Stimulated activated CD8-positive, alpha-beta memory T cell treated with anti-CD3 and anti-CD28 coated beads, Interleukin-4, amount 100 ng/mL, for 4 hours (primary cell): Measurements from ENCODE around the gene ZFP36L2.
"Not testable (repeated sequence)": the region's sequence is repeated elsewhere in the genome, so short reads cannot be mapped to it uniquely, and the experiment has no call there.

ENCODE experiments used
- DNase-seq, 2 donors: peaks; one replicate each; pipeline ENCODE4 v3.0.0-alpha.2; 2020; ENCODE audit warnings: low read depth in 2 of 2, low spot score in 1 of 2

The ZFP36L2 gene

DNA sequence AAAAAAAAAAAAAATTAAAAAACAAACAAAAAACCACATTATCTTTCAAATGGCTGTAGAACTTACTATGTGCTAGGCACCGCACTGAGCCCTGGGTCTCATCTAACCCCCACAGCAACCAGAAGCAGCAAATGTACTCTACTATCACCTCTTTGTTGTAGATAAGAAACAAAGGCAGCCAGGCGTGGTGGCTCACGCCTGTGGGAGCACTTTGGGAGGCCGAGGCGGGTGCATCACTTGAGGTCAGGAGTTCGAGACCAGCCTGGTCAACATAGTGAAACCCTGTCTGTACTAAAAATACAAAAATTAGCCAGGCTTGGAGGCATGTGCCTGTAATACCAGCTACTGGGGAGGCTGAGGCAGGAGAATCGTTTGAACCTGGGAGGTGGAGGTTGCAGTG, 36.5 kb downstream of the ZFP36L2 start:
- not testable (repeated sequence) for DNase-seq

DNA sequence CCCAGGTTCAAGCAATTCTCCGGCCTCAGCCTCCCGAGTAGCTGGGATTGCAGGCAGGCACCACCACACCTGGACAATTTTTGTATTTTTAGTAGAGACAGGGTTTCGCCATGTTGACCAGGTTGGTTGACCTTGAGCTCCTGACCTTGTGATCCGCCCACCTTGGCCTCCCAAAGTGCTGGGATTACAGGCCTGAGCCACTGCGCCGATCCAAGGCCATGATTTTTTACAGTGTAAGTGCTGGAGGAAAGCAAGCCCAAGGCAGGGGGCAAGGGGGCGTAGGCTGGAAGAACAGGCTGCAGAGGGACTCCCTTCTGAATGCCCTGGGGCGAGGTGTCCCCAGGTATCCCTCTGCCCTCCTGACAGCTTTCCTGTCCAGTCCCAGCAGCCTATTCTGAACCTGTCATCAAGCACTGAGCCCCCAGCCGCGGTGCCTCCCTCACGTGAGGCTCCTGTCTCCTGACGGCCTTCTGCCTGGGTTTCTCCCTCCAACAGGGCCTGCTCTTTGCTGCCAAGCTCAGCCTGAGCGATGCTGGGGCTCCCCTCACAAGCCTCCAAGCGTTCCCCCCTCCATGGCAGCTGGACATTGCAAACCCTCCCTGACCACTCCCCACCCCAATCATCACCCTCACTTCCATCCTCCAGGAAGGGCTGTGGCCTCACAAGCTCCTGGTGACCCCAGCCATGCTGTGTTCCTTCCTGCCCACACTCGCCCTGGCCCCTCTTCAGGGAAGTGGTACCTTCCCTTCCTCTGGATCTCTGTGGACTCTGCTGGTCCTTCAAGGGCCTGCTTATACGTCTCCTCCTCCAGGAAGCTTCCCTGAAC, 37.6 kb downstream of the ZFP36L2 start:
- DNase-seq, result no peak

DNA sequence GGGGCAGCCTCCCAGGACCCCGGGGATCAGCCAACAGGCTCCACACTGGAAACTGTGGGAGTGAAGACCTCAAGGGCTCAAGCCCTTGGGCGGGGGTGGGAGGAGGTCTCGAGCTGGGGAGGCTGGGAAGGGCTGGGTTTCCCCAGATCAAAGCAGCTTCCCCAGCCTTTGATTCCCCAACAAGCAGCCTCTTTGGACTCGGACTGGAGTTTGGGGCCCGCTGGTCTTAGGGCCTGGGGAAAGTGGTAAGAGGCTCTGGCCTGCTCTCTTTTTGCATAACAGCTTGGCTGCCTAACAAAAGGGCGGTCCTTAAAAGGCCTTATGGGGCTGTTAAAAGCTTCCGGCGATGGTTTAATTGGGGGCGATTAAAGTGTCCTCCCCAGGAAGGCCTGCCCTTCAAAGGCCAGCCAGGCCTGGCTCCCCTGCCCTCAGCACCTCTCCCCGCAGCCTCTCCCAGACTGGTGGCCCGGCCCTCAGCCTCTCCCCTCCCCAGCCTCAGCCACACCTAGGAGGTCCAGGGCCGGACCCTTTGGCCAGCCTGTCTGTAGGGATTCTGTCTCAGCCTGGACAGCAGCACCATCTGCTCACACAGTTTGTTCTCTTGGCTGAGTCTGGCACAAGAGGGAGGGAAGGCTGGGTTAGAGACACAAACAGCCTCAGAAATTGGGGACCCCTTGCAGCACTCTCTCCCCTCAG, 39.6 kb downstream of the ZFP36L2 start:
- DNase-seq, result no peak

DNA sequence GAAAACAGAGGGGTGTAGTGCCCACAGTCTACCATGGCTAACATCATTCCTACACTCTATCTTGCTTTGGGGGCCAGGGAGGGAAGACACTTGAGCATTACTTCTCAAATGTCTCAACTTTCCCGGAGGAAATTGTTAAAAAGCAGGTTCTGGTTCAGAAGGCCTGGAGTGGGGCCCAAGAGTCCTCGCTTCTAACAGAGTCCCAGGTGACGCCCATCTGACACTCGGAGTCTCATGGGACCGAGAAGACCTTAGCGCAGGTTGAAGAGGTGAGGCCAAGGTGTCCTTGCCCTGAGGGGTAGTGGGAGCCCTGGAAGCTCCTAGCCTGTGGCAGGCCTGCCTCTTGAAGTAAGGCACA, 40.1 kb downstream of the ZFP36L2 start:
- no peak for DNase-seq

DNA sequence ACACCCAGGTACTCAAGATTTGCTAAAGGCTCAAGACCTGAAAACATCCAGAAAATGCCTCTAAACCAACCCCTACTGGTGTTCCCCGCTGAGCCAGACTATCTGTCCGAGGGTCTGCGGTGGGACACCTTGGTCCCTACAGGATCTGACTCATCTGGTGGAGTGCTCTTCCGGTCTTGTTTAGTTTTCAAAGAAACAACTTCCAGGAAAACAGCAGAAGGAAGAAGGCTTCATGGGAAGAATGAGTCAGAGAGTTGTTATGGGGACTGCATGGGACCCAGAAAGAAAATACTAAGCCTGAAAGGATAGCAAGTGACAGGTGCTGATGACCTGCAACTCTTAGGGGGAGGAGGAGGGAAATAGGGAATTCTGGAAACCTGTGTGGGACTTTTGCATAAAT, 41.3 kb downstream of the ZFP36L2 start:
- DNase-seq, result no peak

DNA sequence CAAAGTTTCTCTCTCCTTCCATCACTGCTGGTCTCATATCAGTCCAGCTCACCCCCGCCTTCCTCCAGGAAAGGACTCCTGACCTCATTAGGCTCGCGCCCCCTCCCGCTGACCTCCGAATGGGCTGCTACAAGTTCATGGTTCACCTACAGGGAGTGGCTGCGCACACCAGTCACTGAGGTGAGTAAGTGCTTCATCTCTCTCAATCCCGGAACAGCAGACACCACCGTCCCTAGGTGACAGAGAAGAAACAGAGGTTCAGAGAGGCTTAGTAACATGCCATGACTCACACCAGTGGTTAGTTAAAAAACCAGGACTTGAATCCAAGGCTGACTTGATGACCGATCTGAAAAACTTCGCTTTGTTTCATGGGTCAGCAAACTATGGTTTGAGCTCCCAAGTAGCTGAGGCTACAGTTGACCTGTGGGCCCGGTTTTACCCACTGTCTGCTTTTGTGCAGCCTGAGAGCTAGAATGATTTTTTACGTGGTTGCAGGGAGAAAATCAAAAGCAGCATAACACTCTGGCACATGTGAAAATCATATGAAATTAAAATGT, 42.0 kb downstream of the ZFP36L2 start:
- DNase-seq, result no peak

DNA sequence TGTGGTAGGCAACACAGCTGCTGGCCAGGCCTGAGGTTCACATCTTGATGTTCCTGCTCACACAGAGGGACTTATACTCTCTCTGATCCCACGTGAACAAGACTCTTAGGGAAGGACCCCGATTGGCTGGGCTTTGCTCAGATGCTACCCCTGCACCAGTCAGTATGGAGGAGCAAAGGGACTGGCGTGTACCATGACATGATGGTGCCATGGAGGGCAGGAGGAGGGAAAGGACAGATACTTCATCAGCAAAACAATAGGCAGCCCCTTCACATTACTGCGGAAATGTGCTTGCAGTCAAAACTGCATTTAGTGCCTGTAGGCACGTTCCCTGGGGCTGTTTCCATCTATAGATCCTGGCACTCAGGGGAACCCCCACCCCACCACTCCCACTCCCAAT, 42.7 kb downstream of the ZFP36L2 start:
- DNase-seq, result no peak

DNA sequence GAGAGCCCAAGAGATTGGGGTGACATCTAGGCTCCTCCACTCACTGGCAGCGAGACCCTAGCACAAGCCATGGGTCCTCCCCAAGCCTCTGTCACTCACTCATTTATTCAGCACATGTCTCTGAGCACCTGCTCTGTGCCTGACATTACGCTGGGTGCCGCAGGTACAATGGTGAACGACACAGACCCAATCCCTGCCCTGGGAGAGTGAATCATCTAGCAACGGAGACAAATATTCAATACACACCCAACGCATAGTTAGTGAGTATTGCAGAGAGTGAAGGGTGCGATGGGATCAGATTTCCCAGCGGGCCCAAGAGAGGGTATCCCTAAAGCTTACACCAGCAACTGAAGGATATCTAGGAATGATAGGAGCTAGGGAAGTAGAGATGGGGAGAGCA, 45.5 kb downstream of the ZFP36L2 start:
- no peak for DNase-seq

DNA sequence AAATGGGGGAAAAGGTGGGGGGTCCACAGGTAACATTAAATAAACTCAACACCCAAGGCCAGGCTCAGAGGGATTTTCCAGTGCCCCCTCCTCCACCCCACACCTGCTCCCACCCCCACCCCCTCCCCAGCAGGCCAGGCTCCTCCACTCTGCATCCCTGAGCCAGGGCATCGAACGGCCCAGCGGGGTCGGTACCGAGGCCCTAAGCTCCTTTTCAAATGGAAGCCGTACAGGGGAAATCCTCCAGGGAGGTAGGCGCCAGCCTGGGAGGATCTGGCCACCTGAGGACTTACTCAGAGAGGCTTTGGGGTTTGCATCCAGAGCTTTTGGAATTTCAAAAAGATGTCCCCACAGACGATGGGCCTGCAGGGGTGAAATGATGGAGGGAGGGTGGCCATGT, 46.5 kb downstream of the ZFP36L2 start:
- DNase-seq, result no peak

DNA sequence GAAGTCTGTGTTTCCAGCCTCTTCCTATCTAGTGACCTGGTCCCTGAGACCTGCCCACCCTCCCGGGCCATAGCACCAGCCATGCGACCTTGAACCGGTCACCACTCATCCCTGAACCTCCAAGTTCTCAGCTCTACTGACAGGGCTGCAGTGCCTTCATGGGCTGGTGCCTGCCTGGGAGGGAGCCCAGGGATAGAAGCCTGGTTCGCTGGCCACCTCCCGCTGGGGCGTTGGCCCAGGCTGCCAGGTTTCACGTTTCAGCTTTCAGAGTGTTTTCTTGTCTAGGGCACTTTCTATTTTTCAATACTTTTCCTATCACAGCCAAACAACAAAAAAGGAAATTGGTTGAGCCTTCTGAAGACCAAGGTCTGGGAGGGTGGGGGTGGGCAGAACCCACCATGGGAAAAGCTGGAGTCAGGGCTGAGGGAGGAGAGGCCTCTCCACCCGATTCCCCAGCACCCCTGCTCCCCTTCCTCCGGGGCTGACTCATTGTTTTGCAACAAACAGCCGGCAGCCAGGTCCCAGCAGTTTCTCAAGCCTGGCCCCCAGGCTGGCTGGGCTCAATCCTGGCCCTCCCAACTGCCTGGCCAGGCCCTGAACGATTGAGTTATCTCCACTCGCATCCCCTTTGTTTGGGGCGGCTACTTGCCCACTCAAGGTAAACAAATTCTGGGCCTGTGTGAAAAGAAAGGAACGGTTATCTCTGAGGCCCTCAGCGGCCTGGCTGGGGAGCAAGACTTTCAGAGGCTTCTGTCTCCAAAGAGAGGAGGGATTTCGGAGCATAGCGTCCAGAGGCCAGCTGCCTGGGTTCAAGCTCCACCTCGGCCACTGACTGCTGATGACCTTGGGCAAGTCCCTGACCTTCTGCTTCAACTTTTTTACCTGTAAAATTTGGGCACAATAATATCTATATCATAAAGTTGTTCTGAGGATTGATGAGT, 47.5 kb downstream of the ZFP36L2 start:
- DNase-seq, result no peak

DNA sequence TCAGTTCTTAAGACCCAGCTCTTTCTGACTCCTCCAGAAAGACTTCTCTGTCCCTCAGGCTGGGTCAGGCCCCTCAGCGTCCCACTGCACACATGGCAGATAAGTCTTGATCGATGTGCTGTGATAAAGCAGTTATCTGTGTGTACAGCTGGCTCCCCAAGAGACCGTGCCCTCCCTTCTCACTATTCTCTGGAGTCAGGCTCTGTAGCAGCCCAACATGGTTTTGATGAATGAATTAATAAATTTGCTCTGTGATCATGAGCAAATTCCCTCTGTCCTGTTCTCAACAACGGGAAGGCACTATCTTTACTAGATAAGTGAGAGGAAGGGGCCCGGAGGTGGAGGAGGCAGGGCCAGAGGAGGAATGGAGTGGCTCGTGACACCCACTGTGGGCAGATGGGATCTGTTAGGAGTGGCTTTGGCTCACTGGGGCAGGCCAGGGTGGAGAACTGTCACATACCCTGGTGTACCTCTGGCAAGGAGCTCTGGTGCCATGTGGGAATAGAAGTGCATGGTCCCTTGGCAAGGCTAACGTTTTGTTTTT, 48.3 kb downstream of the ZFP36L2 start:
- DNase-seq, result no peak

DNA sequence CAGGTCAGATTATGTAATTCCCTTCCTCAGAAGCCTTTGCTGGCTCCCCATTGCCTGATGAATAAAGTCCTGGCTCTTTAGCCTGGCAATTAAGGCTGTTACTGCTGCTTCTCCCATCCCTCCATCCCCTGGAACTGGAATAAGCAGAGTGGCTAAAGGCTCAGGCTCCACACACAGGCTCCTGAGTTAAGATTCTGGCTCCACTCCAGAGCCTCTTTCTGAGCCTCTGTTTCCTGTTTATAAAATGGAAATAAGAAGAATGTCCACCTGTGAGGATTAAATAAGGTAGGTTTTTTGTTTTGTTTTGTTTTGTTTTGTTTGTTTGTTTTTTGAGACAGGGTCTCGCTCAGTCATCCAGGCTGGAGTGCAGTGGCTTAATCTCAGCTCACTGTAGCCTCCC, 50.0 kb downstream of the ZFP36L2 start:
- DNase-seq, result no peak

DNA sequence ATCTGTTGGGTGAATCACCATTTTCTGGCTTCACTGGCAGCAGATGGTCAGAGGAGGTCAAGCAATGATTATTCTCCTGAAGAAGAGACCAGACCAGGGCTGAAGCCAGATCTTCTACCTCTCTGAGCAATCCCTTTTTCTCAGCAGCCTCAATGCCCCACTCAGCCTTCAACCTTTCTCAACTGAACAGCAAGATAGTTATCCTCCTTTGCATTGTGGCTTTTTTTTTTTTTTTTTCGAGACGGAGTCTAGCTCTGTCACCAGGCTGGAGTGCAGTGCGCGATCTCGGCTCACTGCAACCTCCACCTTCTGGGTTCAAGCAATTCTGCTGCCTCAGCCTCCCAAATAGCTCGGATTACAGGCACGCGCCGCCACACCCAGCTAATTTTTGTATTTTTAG, 50.5 kb downstream of the ZFP36L2 start:
- no peak for DNase-seq

DNA sequence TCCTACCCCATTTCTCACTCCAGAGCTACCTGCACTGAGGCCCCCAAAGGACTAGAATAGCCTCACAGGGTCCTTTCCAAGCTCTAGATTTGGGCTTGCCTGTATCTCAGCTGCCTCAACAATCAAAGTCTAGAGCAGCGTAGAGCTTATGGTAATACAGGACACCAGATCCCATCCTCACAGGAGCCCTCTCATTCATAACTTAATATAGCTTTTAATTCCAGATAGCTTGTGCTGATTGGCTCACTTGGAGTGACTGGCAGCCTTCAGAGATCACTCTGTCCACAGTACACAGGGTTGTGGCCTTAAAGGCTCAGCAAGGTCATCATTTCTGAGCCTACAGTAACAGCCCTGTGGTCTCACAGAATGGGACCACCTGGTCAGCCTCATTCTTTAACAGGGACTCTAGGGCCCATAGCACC, 51.4 kb downstream of the ZFP36L2 start:
- no peak for DNase-seq

DNA sequence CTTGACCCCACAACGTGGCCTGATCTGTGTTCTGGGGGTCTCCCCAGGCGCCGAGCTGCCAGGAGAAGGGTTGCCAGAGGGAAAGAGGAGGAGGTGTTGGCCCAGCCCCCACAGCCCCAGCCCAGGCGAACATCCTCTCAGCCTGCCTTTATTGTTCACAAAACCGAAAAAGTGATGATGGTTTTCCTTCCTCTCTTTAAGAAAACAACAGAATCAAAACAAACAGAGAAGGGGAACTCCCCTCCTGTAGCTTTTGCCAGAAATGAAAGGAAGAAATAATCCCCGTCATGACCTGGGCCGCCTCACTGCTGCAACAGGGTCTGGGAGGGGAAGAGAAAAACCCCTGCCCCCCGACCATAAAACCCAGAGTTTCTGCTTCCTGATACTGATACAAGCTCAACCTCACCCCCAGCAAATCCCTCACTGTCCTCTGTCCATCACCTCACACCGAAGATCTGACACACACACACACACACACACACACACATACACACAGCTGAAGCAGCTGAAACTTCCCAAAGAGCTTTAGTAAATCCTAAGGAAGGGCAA, 52.0 kb downstream of the ZFP36L2 start:
- DNase-seq, result peak; percentile 35 to 53
